Body of pancreas (tissue), 4 donors: Measurements from ENCODE around the gene MYO1B. TPM values are rescaled to one million over a fixed set of nuclear protein-coding genes. Genes with fewer than 3 reads are reported as not detected.

Source experiments
- ATAC-seq: fragments of 150-250 bp; one replicate; pipeline ENCODE4 v1.9.1; 2016
- DNase-seq, 4 donors: peaks; one replicate each; pipeline ENCODE4 v3.0.0-alpha.2; 2019
- H3K27ac ChIP-seq, 4 donors: fragments of 200-600 bp; sonication (generic); 1 replicate in 3 of 4; 2 replicates in 1 of 4; pipeline versions ENCODE4 v1.5.1 to v1.6.1; 2016 to 2019; ENCODE audit warnings: mild to moderate bottlenecking in 1 of 4, mixed read lengths in 1 of 4, moderate library complexity in 1 of 4
- H3K27me3 ChIP-seq, 2 donors: fragments of 200-600 bp; sonication (generic); one replicate each; pipeline ENCODE4 v1.6.0; 2016; ENCODE audit warnings: mild to moderate bottlenecking in 1 of 2
- H3K36me3 ChIP-seq, 2 donors: fragments of 200-600 bp; sonication (generic); replicated peaks in 1 of 2; 2 replicates each; pipeline ENCODE4 v1.5.1; 2016; ENCODE audit warnings: low read depth in 2 of 2; ENCODE audit not compliant: insufficient read depth in 1 of 2
- H3K4me1 ChIP-seq: fragments of 200-600 bp; sonication (generic); one replicate; pipeline ENCODE4 v1.6.0; 2016
- H3K4me3 ChIP-seq, 2 donors: fragments of 200-600 bp; sonication (generic); 1 replicate in 1 of 2; 2 replicates in 1 of 2; pipeline ENCODE4 v1.5.1; 2016 to 2019
- H3K9me3 ChIP-seq, 3 donors: fragments of 200-600 bp; sonication (generic); 1 replicate in 2 of 3; 2 replicates in 1 of 3; pipeline ENCODE4 v1.5.1; 2016
- POLR2A ChIP-seq, 3 donors: fragments of 450-650 bp; IDR thresholded peaks; one replicate each; pipeline ENCODE4 v1.6.1; 2016; ENCODE audit warnings: antibody characterized with exemption in 3 of 3, mild to moderate bottlenecking in 2 of 3
- WGBS, 2 donors: methylation state at CpG; one replicate each; pipeline ENCODE4 v1.1.5; 2017; 5-methylcytosine and 5-hydroxymethylcytosine counted together
- intact Hi-C: fragments of 100-400 bp; cut with DNase I; formaldehyde crosslinking; loops from one replicate; pipeline ENCODE4 v1.15.1; 2023
- total RNA-seq, 2 donors: library from RNA; depleted of rRNA; stranded (reverse); fragments of >200 nt; gene quantifications; one replicate each; pipeline ENCODE4 v1.1.0, GENCODE V29; 2016
- TF ChIP-seq, protein P1 (sequence below), 7 experiments: fragments of 450-650 bp in 4 of 7; fragments of 200-600 bp in 3 of 7; sonication (generic) in 3 of 7; IDR thresholded peaks; one replicate each; pipeline ENCODE4 v1.5.1; 2016 to 2019; ENCODE audit warnings: antibody characterized with exemption in 7 of 7

The MYO1B gene
- total RNA-seq, 2 donors from 2014 or later: 68.0 to 77.8 TPM

DNA sequence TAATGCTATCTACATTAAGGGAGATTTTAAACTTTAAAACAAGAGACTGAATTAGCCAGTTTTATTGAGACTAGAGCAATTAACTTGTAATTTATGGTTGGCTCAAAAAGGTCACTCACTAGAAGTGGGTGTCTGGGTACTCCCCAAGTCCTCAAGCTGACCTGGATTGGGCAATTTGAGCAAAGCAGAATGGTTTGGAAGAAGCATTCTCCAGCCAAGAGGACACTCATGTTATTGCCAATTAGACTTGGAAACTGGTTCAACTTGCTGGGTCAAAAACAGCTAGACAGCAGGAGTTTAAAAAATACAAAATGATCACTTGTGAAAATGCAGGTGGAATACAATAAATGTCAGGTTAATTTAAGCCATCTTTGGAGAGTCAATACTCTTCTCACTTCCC lies 29.5 kb upstream of the MYO1B start:
- no peaks in the 10 kb centered on the region for H3K27me3 ChIP-seq
- H3K9me3 ChIP-seq: no peaks in the 10 kb centered on the region
- no peak for ATAC-seq
- no peak for TF ChIP-seq POLR2A (IDR thresholded peaks at IDR 0.05)
- TF ChIP-seq, protein P1, sequence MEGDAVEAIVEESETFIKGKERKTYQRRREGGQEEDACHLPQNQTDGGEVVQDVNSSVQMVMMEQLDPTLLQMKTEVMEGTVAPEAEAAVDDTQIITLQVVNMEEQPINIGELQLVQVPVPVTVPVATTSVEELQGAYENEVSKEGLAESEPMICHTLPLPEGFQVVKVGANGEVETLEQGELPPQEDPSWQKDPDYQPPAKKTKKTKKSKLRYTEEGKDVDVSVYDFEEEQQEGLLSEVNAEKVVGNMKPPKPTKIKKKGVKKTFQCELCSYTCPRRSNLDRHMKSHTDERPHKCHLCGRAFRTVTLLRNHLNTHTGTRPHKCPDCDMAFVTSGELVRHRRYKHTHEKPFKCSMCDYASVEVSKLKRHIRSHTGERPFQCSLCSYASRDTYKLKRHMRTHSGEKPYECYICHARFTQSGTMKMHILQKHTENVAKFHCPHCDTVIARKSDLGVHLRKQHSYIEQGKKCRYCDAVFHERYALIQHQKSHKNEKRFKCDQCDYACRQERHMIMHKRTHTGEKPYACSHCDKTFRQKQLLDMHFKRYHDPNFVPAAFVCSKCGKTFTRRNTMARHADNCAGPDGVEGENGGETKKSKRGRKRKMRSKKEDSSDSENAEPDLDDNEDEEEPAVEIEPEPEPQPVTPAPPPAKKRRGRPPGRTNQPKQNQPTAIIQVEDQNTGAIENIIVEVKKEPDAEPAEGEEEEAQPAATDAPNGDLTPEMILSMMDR (IDR thresholded peaks at IDR 0.05): no peak
- no peak overlapping the region for H3K4me3 ChIP-seq
- H3K4me1 ChIP-seq: peaks cover 29% of the 10 kb centered on the region
- H3K36me3 ChIP-seq: no peaks in the 10 kb centered on the region
- H3K27ac ChIP-seq: no peak overlapping the region
- DNase-seq: no peak
- intact Hi-C loops: no loop called here

DNA sequence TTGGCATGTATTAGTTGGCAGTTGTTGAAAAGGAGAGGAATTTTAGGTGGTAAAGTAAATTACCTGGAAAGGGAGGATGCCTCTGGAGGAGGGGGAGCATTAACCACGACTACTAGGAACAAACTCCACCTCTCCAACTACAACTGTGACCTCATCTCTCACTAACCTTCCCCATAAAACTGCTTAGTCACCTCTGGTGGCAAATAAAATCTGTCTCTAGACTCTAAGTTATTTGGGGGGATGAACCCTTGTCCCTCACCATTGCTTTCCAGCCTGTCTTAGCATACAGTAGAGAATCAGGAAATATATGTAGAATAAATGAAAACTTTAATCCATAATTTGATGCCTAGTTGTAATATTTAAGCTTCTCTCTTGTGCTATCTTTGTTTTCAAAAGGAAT lies 27.6 kb upstream of the MYO1B start:
- H3K4me3 ChIP-seq: no peak overlapping the region
- H3K9me3 ChIP-seq: no peaks in the 10 kb centered on the region
- no peaks in the 10 kb centered on the region for H3K36me3 ChIP-seq
- ATAC-seq (peak; percentile 77), DNase-seq (no peak)
- 6 to 15% methylated on average over 1 of the region's 1 CpG for WGBS, 2 donors
- H3K27me3 ChIP-seq: no peaks in the 10 kb centered on the region
- TF ChIP-seq, protein P1 (IDR thresholded peaks at IDR 0.05): no peak
- H3K4me1 ChIP-seq: peaks cover 29% of the 10 kb centered on the region
- peak overlapping the region in 1 of 4 donors; percentile 12 for H3K27ac ChIP-seq
- intact Hi-C loops: no loop called here

DNA sequence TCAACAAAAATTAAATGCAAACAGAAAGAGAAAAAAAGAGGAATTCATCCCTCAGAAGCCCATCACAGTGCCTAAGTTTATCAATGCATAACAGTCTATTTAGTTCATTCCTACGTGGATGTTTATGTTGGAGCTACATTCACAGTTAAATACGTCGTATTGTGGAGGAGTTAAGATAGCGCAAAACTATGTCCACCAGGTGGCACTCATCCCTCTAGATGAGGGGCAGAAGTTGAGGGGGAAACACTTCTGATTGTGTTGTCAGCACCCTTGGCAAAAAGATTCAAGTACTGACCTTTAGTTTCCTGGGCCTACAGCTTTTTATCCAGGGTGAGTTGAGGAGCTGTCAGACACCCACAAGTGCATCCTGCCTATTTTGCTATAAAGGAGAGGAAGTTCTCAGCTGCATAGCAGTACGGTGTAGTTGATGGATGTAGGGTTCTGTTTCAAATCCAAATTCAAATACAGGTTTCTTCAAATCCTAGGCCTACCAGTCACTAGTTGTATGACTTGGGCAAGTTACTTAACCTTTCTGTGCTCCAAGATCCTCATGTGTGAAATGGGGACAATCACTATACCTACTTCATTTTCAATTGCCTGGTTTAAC lies 26.8 kb upstream of the MYO1B start:
- intact Hi-C loops: no loop called here
- no peak for TF ChIP-seq POLR2A (IDR thresholded peaks at IDR 0.05)
- TF ChIP-seq, protein P1 (IDR thresholded peaks at IDR 0.05): peak; percentile 34 to 64 (median 58)
- DNase-seq: peak; percentile 48 to 64 (median 56)
- Histone ChIP-seq H3K4me1 (peaks cover 29% of the 10 kb centered on the region), H3K27me3 (no peaks in the 10 kb centered on the region), H3K4me3 (no peak overlapping the region), H3K9me3 (no peaks in the 10 kb centered on the region), H3K27ac (peak overlapping the region in 3 of 4 donors; percentile 71 to 75 (median 73)), H3K36me3 (no peaks in the 10 kb centered on the region)
- 39 to 53% methylated on average over 5 of the region's 5 CpGs for WGBS, 2 donors
- peak; percentile 37 for ATAC-seq

DNA sequence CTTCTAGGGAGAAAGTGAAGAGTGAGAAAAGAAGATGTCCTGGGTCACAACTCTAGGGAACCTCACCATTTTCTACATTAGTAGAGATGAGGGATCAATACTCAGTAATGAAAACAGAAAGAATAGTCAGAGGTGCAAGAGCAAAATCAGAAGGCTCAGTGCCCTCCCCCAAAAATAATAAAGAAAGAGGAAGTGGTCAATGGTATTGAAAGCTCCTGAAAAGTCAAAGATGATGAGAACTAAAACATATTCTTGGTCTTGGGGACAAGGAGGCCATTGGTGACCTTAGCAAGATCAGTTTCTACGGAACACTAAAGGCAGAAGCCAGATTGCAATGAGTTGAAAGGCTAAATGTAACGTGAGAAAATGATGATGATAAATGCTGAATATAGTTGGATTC lies 24.5 kb upstream of the MYO1B start:
- Histone ChIP-seq H3K9me3 (no peaks in the 10 kb centered on the region), H3K27me3 (no peaks in the 10 kb centered on the region), H3K27ac (no peak overlapping the region), H3K4me1 (peaks cover 38% of the 10 kb centered on the region), H3K36me3 (no peaks in the 10 kb centered on the region), H3K4me3 (no peak overlapping the region)
- TF ChIP-seq, protein P1 (IDR thresholded peaks at IDR 0.05): no peak
- no peak for TF ChIP-seq POLR2A (IDR thresholded peaks at IDR 0.05)
- intact Hi-C loops: loop anchor here (10.0 kb wide), 1 partner anchor 46 kb away; no protein-coding TSS in a partner anchor
- no peak for ATAC-seq
- DNase-seq: no peak
- 91 to 92% methylated on average over 2 of the region's 2 CpGs for WGBS, 2 donors

DNA sequence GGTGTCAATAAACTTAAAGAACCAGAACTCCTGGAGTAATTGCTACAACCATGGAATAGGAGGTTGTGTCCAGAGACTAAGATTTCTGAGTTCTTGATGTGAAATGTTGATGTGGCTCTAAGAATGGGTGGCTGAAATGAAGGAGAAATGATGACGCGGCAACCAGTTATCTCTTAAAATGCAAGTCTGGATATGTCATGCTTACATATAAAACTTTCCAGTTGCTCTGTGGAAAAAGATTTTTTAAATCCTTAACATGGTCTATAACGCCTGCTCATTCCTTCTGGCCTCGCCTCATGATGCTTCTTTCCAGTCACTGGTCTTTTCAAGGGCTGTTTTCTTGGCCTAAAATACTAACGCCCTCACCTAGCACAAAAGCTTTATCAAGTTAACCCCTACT lies 23.5 kb upstream of the MYO1B start:
- no peaks in the 10 kb centered on the region for H3K36me3 ChIP-seq
- DNase-seq (no peak), ATAC-seq (no peak)
- no peak for TF ChIP-seq POLR2A (IDR thresholded peaks at IDR 0.05)
- TF ChIP-seq, protein P1 (IDR thresholded peaks at IDR 0.05): no peak
- peaks cover 46% of the 10 kb centered on the region for H3K4me1 ChIP-seq
- H3K27ac ChIP-seq: no peak overlapping the region
- H3K4me3 ChIP-seq: no peak overlapping the region
- no peaks in the 10 kb centered on the region for H3K27me3 ChIP-seq
- intact Hi-C loops: loop anchor here (10.0 kb wide), 1 partner anchor 47 kb away; no protein-coding TSS in a partner anchor
- 66 to 85% methylated on average over 5 of the region's 5 CpGs for WGBS, 2 donors
- no peaks in the 10 kb centered on the region for H3K9me3 ChIP-seq
